Measurements from ENCODE around the gene IFT81. TPM values are rescaled to one million over a fixed set of nuclear protein-coding genes. Genes with fewer than 3 reads are reported as not detected.

IFT81 gene
- total and polyA plus RNA-seq, 2 of the 13 experiments (the other 11 are each of a cell fraction or from before 2014, with no cell fraction given): 4.2 to 13.0 TPM

DNA sequence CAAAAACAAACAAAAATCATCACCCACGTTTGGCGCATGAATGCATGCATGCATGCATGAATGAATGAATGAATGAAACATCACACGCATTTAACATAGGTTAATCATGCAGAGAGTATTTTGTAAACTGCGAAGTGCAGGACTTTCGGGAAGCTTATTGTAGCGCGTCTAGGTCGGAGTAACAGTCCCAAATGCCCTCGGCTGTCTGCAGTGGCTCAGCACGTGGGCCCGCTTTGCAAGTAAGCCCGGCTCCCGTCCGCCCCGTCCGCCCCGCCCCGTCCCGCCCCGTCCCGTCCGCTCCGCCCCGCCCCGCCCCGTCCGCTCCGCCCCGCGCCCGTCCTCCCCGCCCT, 263 bp upstream of the IFT81 start (continued):
- TF ChIP-seq ZNF670 (CRISPR knock-in tag; IDR thresholded peaks at IDR 0.05; ENCODE audit: borderline replicate concordance): no peak
- no peak for TF ChIP-seq CCAR2 (optimal IDR thresholded peaks at IDR 0.05; ENCODE audit: low read depth, low read length)
- TF ChIP-seq ZNF143 (CRISPR knock-in tag; IDR thresholded peaks at IDR 0.05): no peak
- TF ChIP-seq ZNF180 (CRISPR knock-in tag; IDR thresholded peaks at IDR 0.05; ENCODE audit: borderline replicate concordance, low read depth): no peak
- TF ChIP-seq ZSCAN29 (CRISPR knock-in tag; conservative IDR thresholded peaks at IDR 0.05): 0 out of 2 replicates have a peak, but pooled peaks have one; percentile 9
- TF ChIP-seq, protein P1, sequence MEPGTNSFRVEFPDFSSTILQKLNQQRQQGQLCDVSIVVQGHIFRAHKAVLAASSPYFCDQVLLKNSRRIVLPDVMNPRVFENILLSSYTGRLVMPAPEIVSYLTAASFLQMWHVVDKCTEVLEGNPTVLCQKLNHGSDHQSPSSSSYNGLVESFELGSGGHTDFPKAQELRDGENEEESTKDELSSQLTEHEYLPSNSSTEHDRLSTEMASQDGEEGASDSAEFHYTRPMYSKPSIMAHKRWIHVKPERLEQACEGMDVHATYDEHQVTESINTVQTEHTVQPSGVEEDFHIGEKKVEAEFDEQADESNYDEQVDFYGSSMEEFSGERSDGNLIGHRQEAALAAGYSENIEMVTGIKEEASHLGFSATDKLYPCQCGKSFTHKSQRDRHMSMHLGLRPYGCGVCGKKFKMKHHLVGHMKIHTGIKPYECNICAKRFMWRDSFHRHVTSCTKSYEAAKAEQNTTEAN (CRISPR knock-in tag; conservative IDR thresholded peaks at IDR 0.05): no peak
- no peak for TF ChIP-seq SOX5 (CRISPR knock-in tag; IDR thresholded peaks at IDR 0.05; ENCODE audit: borderline replicate concordance)
- no peak for TF ChIP-seq ZBTB20 (CRISPR knock-in tag; IDR thresholded peaks at IDR 0.05; ENCODE audit: borderline replicate concordance, low read depth)
- TF ChIP-seq, protein P2, sequence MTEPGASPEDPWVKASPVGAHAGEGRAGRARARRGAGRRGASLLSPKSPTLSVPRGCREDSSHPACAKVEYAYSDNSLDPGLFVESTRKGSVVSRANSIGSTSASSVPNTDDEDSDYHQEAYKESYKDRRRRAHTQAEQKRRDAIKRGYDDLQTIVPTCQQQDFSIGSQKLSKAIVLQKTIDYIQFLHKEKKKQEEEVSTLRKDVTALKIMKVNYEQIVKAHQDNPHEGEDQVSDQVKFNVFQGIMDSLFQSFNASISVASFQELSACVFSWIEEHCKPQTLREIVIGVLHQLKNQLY (CRISPR knock-in tag; IDR thresholded peaks at IDR 0.05): no peak
- TF ChIP-seq GABPA (IDR thresholded peaks at IDR 0.05; ENCODE audit: low read depth, low read length): no peak
- no peak for TF ChIP-seq GABPA (CRISPR knock-in tag; IDR thresholded peaks at IDR 0.05; ENCODE audit: low read depth)
- no peak for TF ChIP-seq FOXJ3 (CRISPR knock-in tag; IDR thresholded peaks at IDR 0.05; ENCODE audit: borderline replicate concordance)
- TF ChIP-seq SSRP1 (CRISPR knock-in tag; IDR thresholded peaks at IDR 0.05): no peak
- no peak for TF ChIP-seq REPIN1 (CRISPR knock-in tag; IDR thresholded peaks at IDR 0.05; ENCODE audit: borderline replicate concordance, low read depth)
- TF ChIP-seq, protein P3, sequence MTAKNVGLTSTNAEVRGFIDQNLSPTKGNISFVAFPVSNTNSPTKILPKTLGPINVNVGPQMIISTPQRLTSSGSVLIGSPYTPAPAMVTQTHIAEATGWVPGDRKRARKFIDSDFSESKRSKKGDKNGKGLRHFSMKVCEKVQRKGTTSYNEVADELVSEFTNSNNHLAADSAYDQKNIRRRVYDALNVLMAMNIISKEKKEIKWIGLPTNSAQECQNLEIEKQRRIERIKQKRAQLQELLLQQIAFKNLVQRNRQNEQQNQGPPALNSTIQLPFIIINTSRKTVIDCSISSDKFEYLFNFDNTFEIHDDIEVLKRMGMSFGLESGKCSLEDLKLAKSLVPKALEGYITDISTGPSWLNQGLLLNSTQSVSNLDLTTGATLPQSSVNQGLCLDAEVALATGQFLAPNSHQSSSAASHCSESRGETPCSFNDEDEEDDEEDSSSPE (CRISPR knock-in tag; IDR thresholded peaks at IDR 0.05): peak; percentile 87
- TF ChIP-seq, protein P4, sequence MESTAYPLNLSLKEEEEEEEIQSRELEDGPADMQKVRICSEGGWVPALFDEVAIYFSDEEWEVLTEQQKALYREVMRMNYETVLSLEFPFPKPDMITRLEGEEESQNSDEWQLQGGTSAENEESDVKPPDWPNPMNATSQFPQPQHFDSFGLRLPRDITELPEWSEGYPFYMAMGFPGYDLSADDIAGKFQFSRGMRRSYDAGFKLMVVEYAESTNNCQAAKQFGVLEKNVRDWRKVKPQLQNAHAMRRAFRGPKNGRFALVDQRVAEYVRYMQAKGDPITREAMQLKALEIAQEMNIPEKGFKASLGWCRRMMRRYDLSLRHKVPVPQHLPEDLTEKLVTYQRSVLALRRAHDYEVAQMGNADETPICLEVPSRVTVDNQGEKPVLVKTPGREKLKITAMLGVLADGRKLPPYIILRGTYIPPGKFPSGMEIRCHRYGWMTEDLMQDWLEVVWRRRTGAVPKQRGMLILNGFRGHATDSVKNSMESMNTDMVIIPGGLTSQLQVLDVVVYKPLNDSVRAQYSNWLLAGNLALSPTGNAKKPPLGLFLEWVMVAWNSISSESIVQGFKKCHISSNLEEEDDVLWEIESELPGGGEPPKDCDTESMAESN (CRISPR knock-in tag; conservative IDR thresholded peaks at IDR 0.05): 0 out of 2 replicates have a peak, but pooled peaks have one; percentile 23
- TF ChIP-seq FOXA3 (CRISPR knock-in tag; IDR thresholded peaks at IDR 0.05): no peak
- no peak for TF ChIP-seq ZNF225 (CRISPR knock-in tag; IDR thresholded peaks at IDR 0.05)
- TF ChIP-seq SRF (IDR thresholded peaks at IDR 0.05; ENCODE audit: low read depth, low read length): no peak
- no peak for TF ChIP-seq STAT5B (CRISPR knock-in tag; IDR thresholded peaks at IDR 0.05)
- no peak for TF ChIP-seq EHMT2 (IDR thresholded peaks at IDR 0.05; ENCODE audit: borderline replicate concordance, low read depth, low read length)
- TF ChIP-seq, protein P5, sequence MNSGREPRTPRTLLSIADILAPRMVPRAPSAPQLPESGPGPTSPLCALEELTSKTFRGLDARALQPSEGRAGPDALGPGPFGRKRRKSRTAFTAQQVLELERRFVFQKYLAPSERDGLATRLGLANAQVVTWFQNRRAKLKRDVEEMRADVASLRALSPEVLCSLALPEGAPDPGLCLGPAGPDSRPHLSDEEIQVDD (CRISPR knock-in tag; IDR thresholded peaks at IDR 0.05; ENCODE audit: borderline replicate concordance): no peak
- TF ChIP-seq ZNF136 (CRISPR knock-in tag; IDR thresholded peaks at IDR 0.05; ENCODE audit: low read depth): no peak
- no peak for TF ChIP-seq KDM2A (CRISPR knock-in tag; IDR thresholded peaks at IDR 0.05; ENCODE audit: borderline replicate concordance, low read depth)
- TF ChIP-seq ZNF615 (CRISPR knock-in tag; IDR thresholded peaks at IDR 0.05; ENCODE audit: borderline replicate concordance): no peak
- no peak for TF ChIP-seq ZNF563 (CRISPR knock-in tag; IDR thresholded peaks at IDR 0.05)
- no peak for TF ChIP-seq ZNF547 (CRISPR knock-in tag; IDR thresholded peaks at IDR 0.05)
- TF ChIP-seq TBX2 (CRISPR knock-in tag; IDR thresholded peaks at IDR 0.05; ENCODE audit: borderline replicate concordance): no peak
- TF ChIP-seq POLR2A (IDR thresholded peaks at IDR 0.05; ENCODE audit: insufficient read depth in 1 of 2, low read depth in 2 of 2, low read length in 2 of 2): peak in 1 of 2 experiments; percentile 69; a peak in 3 of 4 replicates

All from HepG2 (cell line).